HG02571 (cell line): ENCODE results near the gene CGB3.
"Not testable (repeated sequence)": the region's sequence is repeated elsewhere in the genome, so short reads cannot be mapped to it uniquely, and the experiment has no call there.

ENCODE experiments used
- ATAC-seq: cut with Tn5 transposase; IDR thresholded peaks from one replicate; pipeline ENCODE4 v1.9.1; 2021; ENCODE audit warnings: mild to moderate bottlenecking, moderate library complexity; ENCODE audit not compliant: unreplicated experiment

The CGB3 gene

GRCh38 chr19:49043548-49043947 lies 19.4 kb upstream of the CGB3 start, which contains the start of gene CGB5:
CGB5 (plus strand) TSS chr19:49043848; CDS start chr19:49044210, 362 bp downstream.
- not testable (repeated sequence) for ATAC-seq

GRCh38 chr19:49042666-49043065 lies 18.5 kb upstream of the CGB3 start:
- ATAC-seq = not testable (repeated sequence)

- no peak for ATAC-seq
Observed at GRCh38 chr19:49042177-49042576, 18.0 kb upstream of the CGB3 start.

GRCh38 chr19:49039736-49040135 lies 15.6 kb upstream of the CGB3 start:
- not testable (repeated sequence) for ATAC-seq

GRCh38 chr19:49038557-49039276 lies 14.6 kb upstream of the CGB3 start:
- not testable (repeated sequence) for ATAC-seq

- not testable (repeated sequence) for ATAC-seq
Observed at GRCh38 chr19:49038111-49038510, 14.0 kb upstream of the CGB3 start.

GRCh38 chr19:49036815-49037214 lies 12.7 kb upstream of the CGB3 start, which contains the start of gene CGB1:
CGB1 (minus strand) TSS chr19:49036895; CDS start chr19:49036711, 184 bp downstream.
- ATAC-seq = not testable (repeated sequence)

- not testable (repeated sequence) for ATAC-seq
Observed at GRCh38 chr19:49031642-49032301, 7.6 kb upstream of the CGB3 start, which contains the start of gene CGB2. CGB2 (plus strand) TSS chr19:49031890; CDS start chr19:49032096, 206 bp downstream.

- ATAC-seq = not testable (repeated sequence)
Observed at GRCh38 chr19:49030323-49030722, 6.2 kb upstream of the CGB3 start.

GRCh38 chr19:49029749-49030148 lies 5.6 kb upstream of the CGB3 start:
- ATAC-seq = not testable (repeated sequence)

- ATAC-seq = not testable (repeated sequence)
Observed at GRCh38 chr19:49028686-49029085, 4.6 kb upstream of the CGB3 start.

- not testable (repeated sequence) for ATAC-seq
Observed at GRCh38 chr19:49025599-49025998, 1.5 kb upstream of the CGB3 start.

- ATAC-seq = not testable (repeated sequence)
Observed at GRCh38 chr19:49025088-49025487, 955 bp upstream of the CGB3 start.

- ATAC-seq = no peak
Observed at GRCh38 chr19:49022116-49022515, 2.0 kb downstream of the CGB3 start.

- ATAC-seq = no peak
Observed at GRCh38 chr19:49020931-49021895, 2.9 kb downstream of the CGB3 start.

GRCh38 chr19:49020342-49020741 lies 3.8 kb downstream of the CGB3 start:
- ATAC-seq = no peak

- ATAC-seq = no peak
Observed at GRCh38 chr19:49019242-49019932, 4.7 kb downstream of the CGB3 start.

GRCh38 chr19:49018388-49019241 lies 5.5 kb downstream of the CGB3 start:
- ATAC-seq = not testable (repeated sequence)

GRCh38 chr19:49017666-49018351 lies 6.3 kb downstream of the CGB3 start:
- no peak for ATAC-seq
